DND-41 (cell line): ENCODE results near the gene FBXW2.

Source experiments
- CTCF ChIP-seq: IDR thresholded peaks from 2 replicates; pipeline ENCODE4 v1.5.1; 2012; ENCODE audit warnings: borderline replicate concordance, low read length, moderate library complexity, mild to moderate bottlenecking; ENCODE audit not compliant: poor library complexity, severe bottlenecking; ENCODE audit errors: extremely low read depth
- EZH2 ChIP-seq: IDR thresholded peaks from 3 replicates; pipeline ENCODE4 v1.6.1; 2012; ENCODE audit warnings: borderline replicate concordance, low read depth, mild to moderate bottlenecking, moderate library complexity, low read length, inconsistent platforms; ENCODE audit not compliant: severe bottlenecking

DNA sequence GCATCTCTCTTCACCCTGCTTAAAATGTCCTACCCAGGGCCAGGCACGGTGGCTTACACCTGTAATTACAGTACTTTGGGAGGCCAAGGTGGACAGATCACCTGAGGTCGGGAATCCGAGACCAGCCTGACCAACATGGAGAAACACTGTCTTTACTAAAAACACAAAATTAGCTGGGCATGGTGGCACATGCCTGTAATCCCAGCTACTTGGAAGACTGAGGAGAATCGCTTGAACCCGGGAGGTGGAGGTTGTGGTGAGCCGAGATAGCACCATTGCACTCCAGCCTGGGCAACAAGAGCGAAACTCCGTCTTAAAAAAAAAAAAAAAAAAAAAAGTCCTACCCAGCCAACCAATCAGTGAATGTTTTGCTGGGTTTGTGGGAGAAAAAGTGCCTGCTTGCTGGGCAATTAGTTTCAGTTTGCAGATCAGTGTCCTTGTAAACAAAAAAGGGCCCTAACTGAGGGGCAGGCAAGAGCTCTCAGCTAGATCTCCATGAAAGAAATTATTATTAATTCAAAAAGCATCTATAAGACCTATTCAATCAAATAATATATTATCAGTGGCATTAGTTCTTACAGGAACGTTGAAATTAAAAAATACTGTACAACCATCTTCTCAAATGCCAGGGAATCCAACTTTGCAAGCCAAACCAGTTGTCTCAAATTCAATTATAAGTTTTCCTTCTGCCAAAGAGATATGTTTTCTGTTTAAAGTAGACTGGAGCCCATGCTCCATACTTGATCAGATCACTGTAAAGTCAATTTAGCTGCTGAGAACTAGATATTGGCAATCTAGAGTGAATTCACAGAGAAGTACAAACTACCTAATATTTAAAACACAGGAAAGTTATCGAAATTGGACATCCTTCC lies 82.9 kb downstream of the FBXW2 start:
- no peak for TF ChIP-seq CTCF
- TF ChIP-seq EZH2: no peak
